HL-60/S4 treated with retinoic acid at 250 ng/mL for 4 days and 3 days (cell line): ENCODE results near the gene MTRFR.
"Not testable (repeated sequence)": the region's sequence is repeated elsewhere in the genome, so short reads cannot be mapped to it uniquely, and the experiment has no call there.

ENCODE experiments used
- in situ Hi-C: fragments of 300-500 bp; cut with MboI; formaldehyde crosslinking; loops from 2 replicates; pipeline ENCODE4 v1.7.0; 2022; ENCODE audit warnings: low sequenced_read_pairs

MTRFR gene

GRCh38 chr12:123248129-123248528 is 14.9 kb downstream of the MTRFR start:
- in situ Hi-C loops: loop anchor here (25.0 kb wide), 1 partner anchor 411 kb away; the partner anchor contains the start of gene HIP1R

GRCh38 chr12:123248996-123249741 is 15.9 kb downstream of the MTRFR start:
- in situ Hi-C loops: loop anchor here (25.0 kb wide), 1 partner anchor 412 kb away; the partner anchor contains the start of gene HIP1R

- in situ Hi-C loops: no loop called here
These were observed 17.5 kb downstream of the MTRFR start for GRCh38 chr12:123250471-123251383.

- in situ Hi-C loops: no loop called here
These were observed 18.3 kb downstream of the MTRFR start for GRCh38 chr12:123251403-123252076.

- in situ Hi-C loops: not testable (repeated sequence)
These were observed 19.1 kb downstream of the MTRFR start for GRCh38 chr12:123252365-123252764.

- in situ Hi-C loops: no loop called here
These were observed 20.6 kb downstream of the MTRFR start for GRCh38 chr12:123253641-123254459.

- in situ Hi-C loops: no loop called here
These were observed 21.7 kb downstream of the MTRFR start for GRCh38 chr12:123254853-123255446.

- in situ Hi-C loops: no loop called here
These were observed 25.4 kb downstream of the MTRFR start for GRCh38 chr12:123258593-123258992.

GRCh38 chr12:123260081-123260480 is 26.8 kb downstream of the MTRFR start:
- in situ Hi-C loops: no loop called here

- in situ Hi-C loops: no loop called here
These were observed 28.0 kb downstream of the MTRFR start for GRCh38 chr12:123261196-123261595.

- in situ Hi-C loops: no loop called here
These were observed 30.1 kb downstream of the MTRFR start for GRCh38 chr12:123263196-123263817.

- in situ Hi-C loops: no loop called here
These were observed 31.4 kb downstream of the MTRFR start for GRCh38 chr12:123264642-123265041.

GRCh38 chr12:123265851-123266678 is 32.8 kb downstream of the MTRFR start:
- in situ Hi-C loops: no loop called here

GRCh38 chr12:123266679-123267277 is 33.5 kb downstream of the MTRFR start:
- in situ Hi-C loops: no loop called here

GRCh38 chr12:123267335-123267920 is 34.2 kb downstream of the MTRFR start:
- in situ Hi-C loops: no loop called here

GRCh38 chr12:123267991-123268843 is 35.0 kb downstream of the MTRFR start:
- in situ Hi-C loops: no loop called here

- in situ Hi-C loops: no loop called here
These were observed 35.6 kb downstream of the MTRFR start for GRCh38 chr12:123268850-123269249.
